H1 (cell line): ENCODE results near the gene RPS4Y2. TPM values are rescaled to one million over a fixed set of nuclear protein-coding genes. Genes with fewer than 3 reads are reported as not detected.

Source experiments
- CTCF ChIA-PET: fragments of 300-600 bp; sonication (Branson Sonifier 250); formaldehyde crosslinking; loops from one replicate; lab custom pipeline; 2021; ENCODE audit not compliant: partially characterized antibody; lab: Charles Lee
- POLR2A ChIA-PET: fragments of 300-600 bp; sonication (Branson Sonifier 250); formaldehyde crosslinking; loops from one replicate; lab custom pipeline; 2021; ENCODE audit warnings: inconsistent platforms; ENCODE audit not compliant: partially characterized antibody; lab: Charles Lee
- DNase-seq, 2 experiments: peaks; one replicate each; pipeline versions ENCODE4 v3.0.0 to v3.0.0-alpha.2; 2010 to 2022; ENCODE audit warnings: low spot score in 2 of 2, low read depth in 1 of 2, mixed read lengths in 1 of 2
- FAIRE-seq: peaks from 2 replicates; lab custom pipeline; 2011; peaks lifted over from hg19 to GRCh38; lab: Jason Lieb, UNC
- H2AFZ ChIP-seq: 2 replicates; pipeline ENCODE4 v1.8.1; 2012; ENCODE audit warnings: low read length, inconsistent platforms
- H2AK5ac ChIP-seq: 2 replicates; pipeline ENCODE4 v1.6.1; 2013; ENCODE audit warnings: low read depth, low read length
- H2BK120ac ChIP-seq: replicated peaks from 2 replicates; pipeline ENCODE3; 2013; ENCODE audit warnings: low read depth, low read length, inconsistent platforms
- H2BK12ac ChIP-seq: 2 replicates; pipeline ENCODE4 v1.6.1; 2013; ENCODE audit warnings: low read depth, low read length
- H2BK15ac ChIP-seq: 2 replicates; pipeline ENCODE4 v1.6.1; 2013; ENCODE audit warnings: low read length
- H2BK20ac ChIP-seq: 2 replicates; pipeline ENCODE4 v1.6.1; 2013; ENCODE audit warnings: low read length
- H2BK5ac ChIP-seq: 2 replicates; pipeline ENCODE4 v1.6.1; 2013; ENCODE audit warnings: low read depth, low read length
- H3K14ac ChIP-seq: 2 replicates; pipeline ENCODE4 v1.6.1; 2013; ENCODE audit warnings: inconsistent platforms; ENCODE audit not compliant: insufficient read length
- H3K18ac ChIP-seq: 2 replicates; pipeline ENCODE4 v1.6.1; 2013; ENCODE audit warnings: low read length; ENCODE audit errors: extremely low read depth
- H3K23ac ChIP-seq: 2 replicates; pipeline ENCODE4 v1.6.1; 2013; ENCODE audit warnings: inconsistent platforms; ENCODE audit not compliant: insufficient read length
- H3K23me2 ChIP-seq: 2 replicates; pipeline ENCODE4 v1.6.1; 2013; ENCODE audit warnings: low read depth, low read length
- H3K27ac ChIP-seq: 2 replicates; pipeline ENCODE4 v1.6.1; 2011; ENCODE audit warnings: low read depth, low read length, inconsistent platforms
- H3K27me3 ChIP-seq, 4 experiments: replicated peaks in 1 of 4; 1 replicate in 1 of 4; 2 replicates in 3 of 4; pipeline versions ENCODE4 v1.6.1 to v1.8.1; 2011 to 2013; ENCODE audit warnings: low read length in 3 of 4, mild to moderate bottlenecking in 3 of 4, inconsistent platforms in 2 of 4, mixed read lengths in 2 of 4, moderate library complexity in 1 of 4; ENCODE audit not compliant: control insufficient read depth in 3 of 4, insufficient read depth in 3 of 4; ENCODE audit errors: extremely low read depth in 1 of 4
- H3K36me3 ChIP-seq, 4 experiments: 2 replicates each; pipeline versions ENCODE4 v1.6.1 to v1.8.1; 2011 to 2013; ENCODE audit warnings: mild to moderate bottlenecking in 4 of 4, low read length in 3 of 4, moderate library complexity in 2 of 4, control low read depth in 1 of 4, inconsistent platforms in 1 of 4; ENCODE audit not compliant: insufficient read depth in 4 of 4, control insufficient read depth in 2 of 4
- H3K4ac ChIP-seq: replicated peaks from 2 replicates; pipeline ENCODE3; 2013; ENCODE audit warnings: low read length, low read depth, mixed read lengths, inconsistent platforms; ENCODE audit not compliant: insufficient read length
- H3K4me1 ChIP-seq, 4 experiments: replicated peaks in 1 of 4; 1 replicate in 1 of 4; 2 replicates in 3 of 4; pipeline versions ENCODE4 v1.6.1 to v1.8.1; 2011 to 2013; ENCODE audit warnings: low read length in 3 of 4, inconsistent platforms in 2 of 4, mixed read lengths in 1 of 4; ENCODE audit not compliant: insufficient read depth in 4 of 4, control insufficient read depth in 3 of 4
- H3K4me2 ChIP-seq, 2 experiments: 2 replicates each; pipeline versions ENCODE4 v1.6.1 to v1.8.1; 2011 to 2013; ENCODE audit warnings: low read depth in 2 of 2, low read length in 2 of 2, control low read depth in 1 of 2, inconsistent platforms in 1 of 2, mild to moderate bottlenecking in 1 of 2; ENCODE audit not compliant: insufficient read depth in 1 of 2
- H3K4me3 ChIP-seq, 4 experiments: fragments of 200-600, 300-600 bp in 1 of 4; sonication (generic), shearing (Covaris generic), sonication (Bioruptor Twin) in 1 of 4; 2 replicates each; pipeline versions ENCODE4 v1.5.1 to v1.8.1; 2011 to 2016; ENCODE audit warnings: low read length in 4 of 4, low read depth in 3 of 4, control low read depth in 2 of 4, inconsistent platforms in 2 of 4, mild to moderate bottlenecking in 2 of 4, mixed read lengths in 1 of 4, moderate library complexity in 1 of 4; ENCODE audit not compliant: insufficient read depth in 2 of 4; ENCODE audit errors: extremely low read depth in 1 of 4
- H3K56ac ChIP-seq: replicated peaks from 2 replicates; pipeline ENCODE3; 2013; ENCODE audit warnings: low read depth, mild to moderate bottlenecking, mixed read lengths, low read length, inconsistent platforms; ENCODE audit not compliant: insufficient read length
- H3K79me1 ChIP-seq: 2 replicates; pipeline ENCODE4 v1.6.1; 2013; ENCODE audit warnings: low read depth, low read length, control low read depth
- H3K79me2 ChIP-seq, 2 experiments: 2 replicates each; pipeline versions ENCODE4 v1.6.1 to v1.8.1; 2012 to 2013; ENCODE audit warnings: low read length in 2 of 2, mild to moderate bottlenecking in 2 of 2, inconsistent platforms in 1 of 2; ENCODE audit not compliant: insufficient read depth in 2 of 2, control insufficient read depth in 1 of 2
- H3K9ac ChIP-seq, 4 experiments: replicated peaks in 1 of 4; 1 replicate in 1 of 4; 2 replicates in 3 of 4; pipeline versions ENCODE4 v1.6.1 to v1.8.1; 2011 to 2013; ENCODE audit warnings: low read depth in 3 of 4, low read length in 3 of 4, control low read depth in 2 of 4, mild to moderate bottlenecking in 2 of 4, moderate library complexity in 2 of 4, inconsistent platforms in 1 of 4; ENCODE audit errors: extremely low read depth in 1 of 4
- H3K9me3 ChIP-seq, 2 experiments: 2 replicates each; pipeline versions ENCODE4 v1.6.1 to v1.8.1; 2012 to 2013; ENCODE audit warnings: mild to moderate bottlenecking in 2 of 2, moderate library complexity in 2 of 2, control low read depth in 1 of 2, inconsistent platforms in 1 of 2, low read depth in 1 of 2, low read length in 1 of 2, mixed read lengths in 1 of 2; ENCODE audit not compliant: insufficient read depth in 2 of 2
- H4K20me1 ChIP-seq, 2 experiments: replicated peaks in 1 of 2; 2 replicates each; pipeline versions ENCODE3 to v1.8.1; 2011 to 2013; ENCODE audit warnings: inconsistent platforms in 2 of 2, low read length in 2 of 2, mild to moderate bottlenecking in 1 of 2; ENCODE audit not compliant: insufficient read depth in 2 of 2, control insufficient read depth in 1 of 2
- H4K5ac ChIP-seq: 2 replicates; pipeline ENCODE4 v1.6.1; 2013; ENCODE audit warnings: low read length, low read depth, mixed read lengths, inconsistent platforms; ENCODE audit not compliant: insufficient read length
- H4K8ac ChIP-seq: 2 replicates; pipeline ENCODE4 v1.8.0; 2013; ENCODE audit warnings: mild to moderate bottlenecking, moderate library complexity, low read length, inconsistent platforms; ENCODE audit not compliant: insufficient read depth; ENCODE audit errors: extremely low read depth
- H4K91ac ChIP-seq: replicated peaks from 2 replicates; pipeline ENCODE3; 2013; ENCODE audit warnings: low read length, mixed read lengths, inconsistent platforms; ENCODE audit not compliant: insufficient read length
- BACH1 ChIP-seq: IDR thresholded peaks from 2 replicates; pipeline ENCODE4 v1.6.1; 2012; ENCODE audit warnings: low read length, improper control_type of control experiment
- CREB1 ChIP-seq: IDR thresholded peaks from 2 replicates; pipeline ENCODE4 v1.6.1; 2012; ENCODE audit warnings: inconsistent platforms
- CTBP2 ChIP-seq: IDR thresholded peaks from 2 replicates; pipeline ENCODE4 v1.7.0; 2011; ENCODE audit warnings: borderline replicate concordance, mild to moderate bottlenecking, moderate library complexity, mixed read lengths, low read length; ENCODE audit not compliant: insufficient read depth, insufficient read length
- EP300 ChIP-seq, 2 experiments: IDR thresholded peaks; 1 replicate in 1 of 2; 2 replicates in 1 of 2; pipeline ENCODE4 v1.6.1; 2011 to 2012; ENCODE audit warnings: low read depth in 2 of 2, low read length in 2 of 2, mild to moderate bottlenecking in 2 of 2, borderline replicate concordance in 1 of 2, inconsistent platforms in 1 of 2, moderate library complexity in 1 of 2
- KDM4A ChIP-seq: IDR thresholded peaks from one replicate; pipeline ENCODE4 v1.7.1; 2012; ENCODE audit warnings: low read depth, mild to moderate bottlenecking, moderate library complexity, low read length, inconsistent platforms; ENCODE audit not compliant: severe bottlenecking
- NRF1 ChIP-seq: IDR thresholded peaks from 2 replicates; pipeline ENCODE4 v1.6.1; 2011; ENCODE audit warnings: mild to moderate bottlenecking, low read depth, low read length, improper control_type of control experiment
- POU5F1 ChIP-seq: IDR thresholded peaks from 2 replicates; pipeline ENCODE4 v1.6.1; 2011; ENCODE audit warnings: low read depth, mild to moderate bottlenecking, low read length, moderate library complexity
- SRF ChIP-seq: IDR thresholded peaks from 2 replicates; pipeline ENCODE4 v1.6.1; 2011; ENCODE audit warnings: mild to moderate bottlenecking, low read depth, low read length, moderate library complexity
- TEAD4 ChIP-seq: IDR thresholded peaks from 2 replicates; pipeline ENCODE4 v1.6.1; 2012; ENCODE audit warnings: low read depth, low read length, inconsistent platforms, mixed read lengths
- YY1 ChIP-seq: IDR thresholded peaks from 2 replicates; pipeline ENCODE4 v1.6.1; 2011; ENCODE audit warnings: low read depth, mild to moderate bottlenecking, low read length
- WGBS, 2 experiments: shearing (Covaris generic) in 1 of 2; methylation state at CpG; one replicate each; pipeline versions ENCODE4 v1.1.6 to v1.1.7; 2013 to 2015; ENCODE audit warnings: low lambda C conversion rate in 2 of 2, mixed read lengths in 2 of 2, inconsistent platforms in 1 of 2, low coverage in 1 of 2, missing lambda C conversion rate in 1 of 2; ENCODE audit not compliant: insufficient replicate concordance in 2 of 2, insufficient coverage in 1 of 2, insufficient read length in 1 of 2; ENCODE audit errors: extremely low coverage in 1 of 2, missing lambda C conversion rate in 1 of 2; 5-methylcytosine and 5-hydroxymethylcytosine counted together
- polyA plus RNA-seq, 7 experiments: library from polyadenylated mRNA; depleted of rRNA in 3 of 7; stranded (reverse) in 5 of 7; unstranded in 2 of 7; fragments of >200 nt in 5 of 7; fragments of 200-250 nt in 2 of 7; gene quantifications; 1 replicate in 5 of 7; 2 replicates in 1 of 7; 4 replicates in 1 of 7; pipeline versions ENCODE4 v1.2.1 to v1.2.3, GENCODE V29; 2011 to 2013; ENCODE audit warnings: missing spikeins in 2 of 7, mixed read lengths in 2 of 7
- total RNA-seq: library from RNA; stranded (reverse); fragmentation: NEBNext Ultra II Directional; extraction: Animal tissue kit (Norgen Biotek cat#: 25700); gene quantifications from 2 replicates; pipeline ENCODE4 v1.2.1, GENCODE V29; 2021

RPS4Y2 gene
- total and polyA plus RNA-seq, 2 of the 8 experiments (the other 6 are each of a cell fraction or from before 2014, with no cell fraction given), result not detected

- no peak overlapping the region for H2BK120ac ChIP-seq
- no peak overlapping the region for H3K9ac ChIP-seq
- no peak overlapping the region for H3K4me2 ChIP-seq
- H2BK5ac ChIP-seq, result no peak overlapping the region
- ChIA-PET CTCF (no interaction called here), POLR2A (no interaction called here)
- H3K9me3 ChIP-seq, result peaks cover 3 to 46% of the 10 kb centered on the region in 2 experiments; a peak in 2 of 4 replicates
- H3K79me2 ChIP-seq, result no peaks in the 10 kb centered on the region
- no peak for DNase-seq
- no peak for FAIRE-seq
- no peak overlapping the region for H3K27ac ChIP-seq
- no peaks in the 10 kb centered on the region for H3K4me1 ChIP-seq
- no peak overlapping the region for H3K56ac ChIP-seq
- no peak overlapping the region for H4K91ac ChIP-seq
- H2AK5ac ChIP-seq, result no peak overlapping the region
- no peaks in the 10 kb centered on the region for H4K20me1 ChIP-seq
- H3K23me2 ChIP-seq, result no peaks in the 10 kb centered on the region
- no peak overlapping the region for H3K23ac ChIP-seq
- no peak overlapping the region for H2AFZ ChIP-seq
- H3K14ac ChIP-seq, result no peak overlapping the region
- no peaks in the 10 kb centered on the region for H3K27me3 ChIP-seq
- H4K8ac ChIP-seq, result no peak overlapping the region
- no peak overlapping the region for H3K18ac ChIP-seq
- H3K4ac ChIP-seq, result no peak overlapping the region
- no peak overlapping the region for H2BK20ac ChIP-seq
- H2BK15ac ChIP-seq, result no peak overlapping the region
- H3K79me1 ChIP-seq, result no peaks in the 10 kb centered on the region
- H3K36me3 ChIP-seq, result no peaks in the 10 kb centered on the region
- H4K5ac ChIP-seq, result no peak overlapping the region
- no peak overlapping the region for H3K4me3 ChIP-seq
- no peak overlapping the region for H2BK12ac ChIP-seq
- WGBS, 2 experiments, result 60% methylated on average over 2 of the region's 3 CpGs; no CpG with 5 or more reads in 1 of the 2 experiments
- TF ChIP-seq CREB1 (no peak), POU5F1 (no peak), YY1 (no peak), CTBP2 (no peak), BACH1 (no peak), NRF1 (no peak), KDM4A (no peak), EP300 (IDR thresholded peaks at IDR 0.05; ENCODE audit: borderline replicate concordance in 1 of 2, low read depth in 2 of 2, low read length in 2 of 2) (no peak), TEAD4 (no peak), SRF (no peak)
These were observed 14.8 kb downstream of the RPS4Y2 start for GRCh38 chrY:20770755-20771154.
